SH-SY5Y (cell line): ENCODE measurements around the gene EBNA1BP2.

ENCODE experiments used
- GATA2 ChIP-seq: IDR thresholded peaks from 2 replicates; pipeline ENCODE4 v1.6.1; 2011; ENCODE audit warnings: mild to moderate bottlenecking, low read depth, low read length
- GATA3 ChIP-seq: IDR thresholded peaks from 2 replicates; pipeline ENCODE4 v1.6.1; 2011; ENCODE audit warnings: low read depth, mild to moderate bottlenecking, low read length, moderate library complexity

- TF ChIP-seq GATA3 (no peak), GATA2 (no peak)
Measured at GRCh38 chr1:43194509-43194908, 22.4 kb upstream of the EBNA1BP2 start.
